CD4-positive, alpha-beta T cell treated with Interferon gamma for 1 hour (primary cell): ENCODE data around the gene PARPBP.
A peak's percentile ranks its signal among the peaks of the same experiment; 100 is the strongest.
"Not testable (repeated sequence)": the region's sequence is repeated elsewhere in the genome, so short reads cannot be mapped to it uniquely, and the experiment has no call there.

Experiments
- DNase-seq: peaks from one replicate; pipeline ENCODE4 v3.0.0-alpha.2; 2020

The PARPBP gene

GRCh38 chr12:102119674-102120563 is at the start of gene PARPBP, which contains the start of gene NUP37:
Gene PARPBP, plus strand, starts transcription at chr12:102120183. Its CDS starts 3,706 bp downstream, at chr12:102123889.
Gene NUP37, minus strand, starts transcription at chr12:102120114. Its CDS starts 1,596 bp downstream, at chr12:102118518.
- DNase-seq = peak; percentile 89

- not testable (repeated sequence) for DNase-seq
Observed at GRCh38 chr12:102072092-102072491, 47.9 kb upstream of the PARPBP start.

- DNase-seq = no peak
Observed at GRCh38 chr12:102080842-102081241, 39.1 kb upstream of the PARPBP start.

- DNase-seq = not testable (repeated sequence)
Observed at GRCh38 chr12:102089228-102089835, 30.7 kb upstream of the PARPBP start.

GRCh38 chr12:102093319-102093718 is 26.7 kb upstream of the PARPBP start:
- DNase-seq = no peak

GRCh38 chr12:102095677-102096263 is 24.2 kb upstream of the PARPBP start:
- DNase-seq = no peak

GRCh38 chr12:102096855-102097254 is 23.1 kb upstream of the PARPBP start:
- DNase-seq = no peak

GRCh38 chr12:102106905-102107304 is 13.1 kb upstream of the PARPBP start:
- no peak for DNase-seq

- DNase-seq = no peak
Observed at GRCh38 chr12:102107970-102108369, 12.0 kb upstream of the PARPBP start.

- DNase-seq = no peak
Observed at GRCh38 chr12:102110782-102111181, 9.2 kb upstream of the PARPBP start.

GRCh38 chr12:102114212-102114611 is 5.8 kb upstream of the PARPBP start:
- DNase-seq = no peak

- no peak for DNase-seq
Observed at GRCh38 chr12:102116392-102116791, 3.6 kb upstream of the PARPBP start.

GRCh38 chr12:102118874-102119273 is 1.1 kb upstream of the PARPBP start:
- no peak for DNase-seq

- no peak for DNase-seq
Observed at GRCh38 chr12:102120564-102120873, 536 bp downstream of the PARPBP start.

- DNase-seq = no peak
Observed at GRCh38 chr12:102120886-102121285, 903 bp downstream of the PARPBP start.

GRCh38 chr12:102121328-102121727 is 1.3 kb downstream of the PARPBP start:
- not testable (repeated sequence) for DNase-seq

GRCh38 chr12:102130720-102131119 is 10.7 kb downstream of the PARPBP start:
- not testable (repeated sequence) for DNase-seq

- not testable (repeated sequence) for DNase-seq
Observed at GRCh38 chr12:102131442-102131841, 11.5 kb downstream of the PARPBP start.

GRCh38 chr12:102137619-102138018 is 17.6 kb downstream of the PARPBP start:
- DNase-seq = not testable (repeated sequence)

GRCh38 chr12:102142866-102143373 is 22.9 kb downstream of the PARPBP start:
- not testable (repeated sequence) for DNase-seq

- DNase-seq = no peak
Observed at GRCh38 chr12:102144221-102144620, 24.2 kb downstream of the PARPBP start.

GRCh38 chr12:102147062-102147587 is 27.1 kb downstream of the PARPBP start:
- DNase-seq = not testable (repeated sequence)

GRCh38 chr12:102155206-102155605 is 35.2 kb downstream of the PARPBP start:
- not testable (repeated sequence) for DNase-seq
